Fibroblast of peridontal ligament (primary cell): ENCODE data around the gene DNTT.

ENCODE experiments used
- DNase-seq: peaks from one replicate; pipeline ENCODE4 v3.0.0-alpha.2; 2010; ENCODE audit errors: extremely low read depth

DNTT gene

GRCh38 chr10:96304230-96304629 is at the start of gene DNTT:
TSS of gene DNTT (plus strand) at chr10:96304434. CDS start at chr10:96304498, 64 bp downstream.
- DNase-seq = no peak

GRCh38 chr10:96254976-96255375 is 49.3 kb upstream of the DNTT start:
- DNase-seq = no peak

GRCh38 chr10:96255549-96256333 is 48.5 kb upstream of the DNTT start:
- DNase-seq = no peak

DNA sequence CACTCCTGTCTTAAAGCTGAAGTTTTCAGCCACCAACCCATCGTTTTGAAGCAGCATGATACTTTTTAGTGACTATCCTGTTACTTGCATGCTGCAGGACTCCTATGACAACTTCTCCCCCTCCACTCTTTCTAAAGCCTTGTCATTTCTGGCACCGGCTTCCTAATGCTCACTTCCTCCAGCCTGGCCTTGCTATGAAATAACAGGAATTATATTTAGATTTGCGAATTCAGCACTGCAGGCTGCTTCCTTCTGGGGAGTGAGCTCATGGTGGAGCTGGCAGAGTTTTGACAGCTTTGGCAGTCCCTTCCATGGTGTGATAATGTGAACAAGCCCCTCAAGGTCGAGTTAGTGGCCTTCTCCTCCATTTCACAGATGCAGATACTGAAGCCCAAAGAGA is 46.3 kb upstream of the DNTT start:
- no peak for DNase-seq

DNA sequence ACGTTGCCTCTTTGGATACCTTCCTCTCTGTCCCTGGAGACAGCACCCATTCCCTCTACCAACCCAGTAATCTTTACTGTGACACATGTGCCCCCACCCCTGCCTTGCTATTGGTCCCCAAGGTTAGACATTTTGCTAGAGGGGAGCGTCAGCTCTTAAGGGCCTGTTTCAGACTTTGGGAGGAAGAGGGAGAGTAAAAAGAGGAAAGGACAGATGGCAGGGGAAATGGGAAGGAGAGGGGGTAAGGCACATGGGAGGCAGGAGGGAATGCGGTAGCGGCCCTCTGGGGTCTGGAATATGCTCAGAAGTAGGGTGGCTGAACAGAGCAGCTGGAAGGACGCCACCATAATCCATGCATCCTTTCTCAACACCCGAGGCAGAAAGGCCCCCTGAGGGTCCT is 45.1 kb upstream of the DNTT start:
- no peak for DNase-seq

DNA sequence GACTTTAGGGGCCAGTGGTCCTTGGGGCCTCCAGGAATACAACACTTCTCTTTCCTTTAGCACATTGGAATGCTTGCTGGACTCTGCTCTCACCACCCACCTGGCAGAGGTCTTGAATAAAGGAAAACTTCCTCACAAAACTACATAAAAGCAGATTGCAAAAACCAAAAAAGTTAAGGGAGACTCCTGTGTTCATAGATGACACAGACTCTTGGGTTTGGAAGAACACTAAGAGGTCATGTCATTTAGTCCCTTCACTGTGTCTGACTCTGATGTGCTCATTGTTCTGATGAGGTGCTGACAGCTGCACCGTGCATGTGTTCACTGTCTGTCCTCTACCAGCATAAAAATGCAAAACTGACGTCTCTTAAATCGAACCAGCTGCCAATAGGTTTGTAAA is 44.2 kb upstream of the DNTT start:
- no peak for DNase-seq

DNA sequence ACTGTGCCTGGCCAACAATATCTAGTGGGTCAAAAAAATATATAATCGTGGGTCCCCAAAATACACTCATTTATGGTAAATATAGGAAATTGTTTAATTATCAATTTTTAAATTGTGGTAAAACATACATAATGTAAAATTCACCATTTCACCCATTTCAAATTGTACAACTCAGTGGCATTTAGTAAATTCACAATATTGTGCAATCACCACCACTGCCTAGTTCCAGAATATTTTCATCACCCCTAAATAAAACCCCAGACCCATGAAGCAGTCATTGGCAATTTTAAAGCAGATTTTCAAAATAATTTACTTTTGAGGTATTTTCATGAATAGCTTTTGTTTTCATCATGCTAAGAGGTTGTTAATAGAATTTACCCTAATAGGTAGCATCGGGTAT is 43.1 kb upstream of the DNTT start:
- no peak for DNase-seq

GRCh38 chr10:96261930-96262329 is 42.3 kb upstream of the DNTT start:
- DNase-seq = no peak

GRCh38 chr10:96263176-96263575 is 41.1 kb upstream of the DNTT start:
- no peak for DNase-seq

- DNase-seq = no peak
Observed at GRCh38 chr10:96263669-96264068, 40.6 kb upstream of the DNTT start.

DNA sequence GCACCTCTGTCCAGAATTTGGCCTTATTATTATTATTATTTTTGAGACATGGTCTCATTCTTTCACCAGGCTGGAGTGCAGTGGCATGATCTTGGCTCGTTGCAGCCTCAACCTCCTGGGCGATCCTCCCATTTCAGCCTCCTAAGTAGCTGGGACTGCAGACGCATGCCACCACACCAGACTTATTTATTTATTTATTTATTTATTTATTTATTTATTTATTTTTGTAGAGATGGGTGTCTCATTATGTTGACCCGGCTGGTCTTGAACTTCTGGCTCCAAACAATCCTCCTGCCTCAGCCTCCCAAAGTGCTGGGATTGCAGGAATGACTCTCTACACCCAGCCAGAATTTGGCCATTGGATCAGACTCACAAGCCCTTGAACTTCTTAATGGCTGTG is 39.3 kb upstream of the DNTT start:
- no peak for DNase-seq

DNA sequence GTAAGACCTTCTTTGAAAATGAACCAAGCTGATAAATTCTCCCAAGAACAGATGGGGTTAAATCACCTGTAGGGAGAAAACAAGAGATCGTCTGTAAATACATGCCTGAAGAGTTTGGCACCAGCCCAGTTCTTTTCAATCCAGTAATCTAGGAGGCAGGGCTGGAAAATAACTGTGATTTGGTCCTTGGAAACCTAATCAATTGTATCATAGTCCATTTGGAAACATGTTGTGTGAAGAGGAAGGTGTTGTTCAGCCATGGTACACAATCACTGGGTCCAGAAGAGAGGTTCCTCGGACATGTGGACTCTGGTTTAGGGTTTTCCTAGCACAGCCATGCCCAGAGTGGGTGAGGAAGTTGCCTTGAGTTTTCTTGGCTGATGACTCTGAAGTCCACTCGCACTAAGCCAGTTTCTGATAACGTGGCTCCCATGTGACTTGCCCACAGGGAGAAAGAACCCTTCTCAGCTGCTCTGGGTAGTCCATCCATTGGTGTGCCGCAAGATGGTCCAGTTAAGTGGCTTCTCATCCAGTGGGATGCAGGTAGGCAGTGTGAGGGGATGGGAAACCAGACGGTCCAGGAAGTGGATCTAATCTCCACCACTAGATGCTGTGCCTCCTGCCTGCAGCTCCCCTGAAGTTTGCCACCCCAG is 38.0 kb upstream of the DNTT start:
- DNase-seq = no peak

- DNase-seq = no peak
Observed at GRCh38 chr10:96267234-96267705, 37.0 kb upstream of the DNTT start.

- DNase-seq = no peak
Observed at GRCh38 chr10:96268341-96268909, 35.8 kb upstream of the DNTT start.

DNA sequence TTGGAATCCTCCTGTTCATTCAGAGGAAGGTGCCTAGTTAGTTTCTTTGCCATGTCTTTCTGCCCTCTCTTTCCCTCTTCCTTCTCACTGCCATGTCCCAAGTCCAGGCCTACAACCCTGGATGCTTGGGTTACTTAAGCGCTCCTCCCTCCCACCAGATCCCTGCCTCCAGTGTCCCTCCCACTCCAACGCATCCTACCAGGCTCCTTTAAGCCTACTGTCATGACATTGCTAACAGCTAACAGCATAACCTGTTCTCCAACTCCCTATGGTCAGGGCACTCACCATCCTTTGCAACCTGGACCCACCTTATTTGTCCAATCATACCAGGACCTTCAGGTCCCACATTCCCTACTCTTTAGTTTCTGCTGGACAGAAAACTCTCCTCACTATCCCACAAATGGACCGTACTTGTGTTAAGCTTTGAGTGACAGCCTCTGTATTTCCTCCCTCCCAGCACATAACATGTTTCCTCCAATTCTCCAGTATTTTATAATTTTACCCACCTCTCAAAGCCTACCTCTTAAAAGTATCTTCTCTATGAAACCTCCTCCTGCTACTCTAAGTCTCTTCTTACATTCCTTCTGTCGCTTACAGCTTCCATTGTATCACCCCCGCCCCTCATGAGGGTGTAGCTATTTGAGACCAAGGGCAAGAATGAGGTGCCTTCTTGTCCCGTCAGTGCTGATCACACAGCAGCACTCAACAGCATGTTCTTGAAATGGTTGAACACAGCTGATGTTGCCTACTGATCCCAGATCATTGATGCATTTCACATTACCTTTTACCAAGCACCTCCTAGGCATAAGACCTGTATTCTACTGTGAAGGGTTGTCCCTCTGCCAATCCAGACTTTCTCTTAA is 34.6 kb upstream of the DNTT start:
- no peak for DNase-seq

DNA sequence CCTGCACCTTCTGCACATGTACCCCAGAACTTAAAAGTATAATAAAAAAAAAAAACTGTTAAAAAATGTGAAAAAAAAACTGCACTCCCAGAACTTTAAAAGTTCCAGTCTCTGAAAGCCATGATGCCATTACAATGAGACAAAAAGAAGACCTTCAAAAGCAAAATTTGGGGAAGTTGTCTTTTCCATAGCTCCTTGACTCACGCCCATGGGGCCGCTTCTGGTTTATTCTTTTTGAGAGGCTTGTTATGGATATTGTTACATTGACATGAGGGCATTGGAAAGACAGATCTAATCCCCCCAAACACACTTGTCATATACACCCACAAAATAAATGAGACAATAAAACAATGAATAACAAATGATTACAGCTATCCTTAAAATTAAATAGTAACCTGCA is 33.7 kb upstream of the DNTT start:
- DNase-seq = no peak

GRCh38 chr10:96271016-96271815 is 33.0 kb upstream of the DNTT start, which contains the start of gene BLNK:
TSS of gene BLNK (minus strand) at chr10:96271569. CDS start at chr10:96271398, 171 bp downstream.
- DNase-seq = peak; percentile 30

GRCh38 chr10:96272316-96273280 is 31.6 kb upstream of the DNTT start:
- DNase-seq = no peak

DNA sequence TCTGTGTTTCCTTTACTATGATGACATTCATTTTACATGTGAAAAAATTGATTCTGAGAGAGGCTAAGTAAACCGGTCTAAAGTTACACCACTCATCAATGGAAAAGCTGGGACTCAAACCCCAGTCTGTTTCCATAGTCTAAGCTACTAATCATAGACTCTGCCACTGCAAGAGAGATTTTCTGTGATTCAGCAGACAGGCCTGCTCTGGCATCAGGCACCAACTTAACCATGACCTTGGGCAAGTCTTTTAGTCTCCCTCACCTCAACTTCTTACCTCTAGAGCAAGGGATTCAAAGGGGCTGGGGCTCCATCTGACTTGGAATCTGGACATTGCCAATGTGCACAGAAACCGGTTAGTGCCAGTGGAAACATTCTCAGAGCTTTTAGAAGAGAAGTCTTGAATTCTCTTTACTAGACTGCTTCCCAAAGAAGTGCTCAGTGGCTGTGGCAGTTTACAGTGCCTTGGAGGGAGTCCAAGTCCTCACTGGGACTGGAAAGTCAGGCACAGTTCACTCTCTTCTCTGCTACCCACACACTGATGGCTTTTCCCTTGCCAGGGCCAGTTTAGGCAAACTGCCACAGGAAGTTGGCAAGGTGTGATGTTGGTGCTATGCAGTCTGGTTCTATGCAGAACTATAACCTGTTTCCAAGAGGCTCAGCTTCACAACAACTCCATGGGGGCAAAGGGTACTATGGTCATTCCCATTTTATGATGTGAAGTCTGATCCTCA is 28.4 kb upstream of the DNTT start:
- DNase-seq = no peak
